Stimulated activated CD8-positive, alpha-beta memory T cell treated with anti-CD3 and anti-CD28 coated beads, Interleukin-15, amount 100 ng/mL, for 4 hours (primary cell): ENCODE results near the gene CERK.
A peak's percentile ranks its signal among the peaks of the same experiment; 100 is the strongest.

ENCODE experiments used
- DNase-seq, 2 donors: peaks; one replicate each; pipeline ENCODE4 v3.0.0-alpha.2; 2020; ENCODE audit warnings: low read depth in 2 of 2

Gene CERK

GRCh38 chr22:46663436-46664100 lies 74.5 kb downstream of the CERK start:
- no peak for DNase-seq

- no peak for DNase-seq
These were observed 75.1 kb downstream of the CERK start for GRCh38 chr22:46663001-46663400.

GRCh38 chr22:46662226-46662625 lies 75.8 kb downstream of the CERK start:
- DNase-seq = no peak

DNA sequence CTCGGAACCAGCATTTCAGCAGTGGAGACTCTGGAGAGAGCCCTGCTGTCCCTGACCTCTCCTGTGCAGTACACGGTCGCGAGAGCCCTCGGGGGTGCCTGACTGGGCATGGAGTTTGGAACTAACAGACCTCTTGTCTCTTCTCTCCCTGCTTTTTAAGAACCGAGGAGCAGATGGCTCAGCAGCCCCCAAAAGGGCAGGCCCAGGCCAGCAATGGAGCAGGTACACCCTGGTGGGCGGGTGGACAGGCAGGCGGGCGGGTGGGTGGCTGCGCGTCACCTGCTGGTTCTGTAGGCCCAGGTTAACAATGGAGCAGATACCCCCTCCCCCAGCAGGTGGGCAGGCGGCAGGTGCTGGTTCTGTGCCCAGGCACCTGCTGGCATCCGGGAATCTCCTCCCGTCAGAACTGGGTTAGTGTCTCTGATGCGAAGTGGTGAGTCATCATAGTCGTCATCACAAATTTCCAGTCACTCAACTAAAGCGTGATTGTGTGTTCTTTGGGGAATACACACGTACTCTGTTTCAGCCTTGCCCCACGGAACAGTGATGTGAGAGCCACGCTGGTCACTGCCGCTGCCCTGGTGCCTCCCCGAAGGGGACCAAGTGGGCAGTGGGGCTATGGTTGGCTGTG lies 76.7 kb downstream of the CERK start:
- DNase-seq = peak; percentile 14 to 19

- DNase-seq = no peak
These were observed 77.3 kb downstream of the CERK start for GRCh38 chr22:46660604-46661201.

- no peak for DNase-seq
These were observed 78.3 kb downstream of the CERK start for GRCh38 chr22:46659791-46660186.

DNA sequence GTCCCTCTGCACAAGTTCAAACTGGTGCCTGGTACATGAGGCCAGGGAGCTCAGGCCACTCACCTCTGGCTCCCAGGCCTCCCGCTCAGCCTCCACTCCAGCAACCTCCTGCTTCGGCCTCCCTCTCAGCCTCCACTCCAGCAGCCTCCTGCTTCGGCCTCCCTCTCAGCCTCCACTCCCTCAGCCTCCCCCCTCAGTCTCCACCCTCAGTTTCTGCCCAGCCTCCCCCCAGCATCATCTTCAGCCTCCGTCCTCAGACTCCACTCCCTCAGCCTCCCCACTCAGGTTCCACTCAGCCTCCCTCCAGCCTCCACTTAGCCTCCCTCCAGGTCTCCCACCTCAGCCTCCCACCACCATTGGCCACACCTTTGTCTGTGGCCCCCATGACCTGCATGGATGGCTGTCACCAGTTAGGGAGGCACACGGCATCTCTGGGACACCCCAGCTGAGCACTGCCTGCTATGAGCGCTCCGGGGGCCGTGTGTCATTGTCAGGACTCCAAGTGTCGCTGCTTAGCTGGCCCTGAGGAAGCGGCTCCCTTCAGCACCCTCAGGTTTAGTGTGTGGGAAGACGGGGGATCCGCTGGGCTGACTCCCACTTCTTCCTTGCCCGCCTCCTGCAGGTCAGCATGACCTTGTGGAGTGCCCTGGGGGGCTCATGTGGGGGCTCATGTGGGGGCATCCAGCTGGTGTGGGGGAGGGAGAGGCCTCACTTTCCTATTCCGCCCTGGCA lies 78.8 kb downstream of the CERK start:
- no peak for DNase-seq

DNA sequence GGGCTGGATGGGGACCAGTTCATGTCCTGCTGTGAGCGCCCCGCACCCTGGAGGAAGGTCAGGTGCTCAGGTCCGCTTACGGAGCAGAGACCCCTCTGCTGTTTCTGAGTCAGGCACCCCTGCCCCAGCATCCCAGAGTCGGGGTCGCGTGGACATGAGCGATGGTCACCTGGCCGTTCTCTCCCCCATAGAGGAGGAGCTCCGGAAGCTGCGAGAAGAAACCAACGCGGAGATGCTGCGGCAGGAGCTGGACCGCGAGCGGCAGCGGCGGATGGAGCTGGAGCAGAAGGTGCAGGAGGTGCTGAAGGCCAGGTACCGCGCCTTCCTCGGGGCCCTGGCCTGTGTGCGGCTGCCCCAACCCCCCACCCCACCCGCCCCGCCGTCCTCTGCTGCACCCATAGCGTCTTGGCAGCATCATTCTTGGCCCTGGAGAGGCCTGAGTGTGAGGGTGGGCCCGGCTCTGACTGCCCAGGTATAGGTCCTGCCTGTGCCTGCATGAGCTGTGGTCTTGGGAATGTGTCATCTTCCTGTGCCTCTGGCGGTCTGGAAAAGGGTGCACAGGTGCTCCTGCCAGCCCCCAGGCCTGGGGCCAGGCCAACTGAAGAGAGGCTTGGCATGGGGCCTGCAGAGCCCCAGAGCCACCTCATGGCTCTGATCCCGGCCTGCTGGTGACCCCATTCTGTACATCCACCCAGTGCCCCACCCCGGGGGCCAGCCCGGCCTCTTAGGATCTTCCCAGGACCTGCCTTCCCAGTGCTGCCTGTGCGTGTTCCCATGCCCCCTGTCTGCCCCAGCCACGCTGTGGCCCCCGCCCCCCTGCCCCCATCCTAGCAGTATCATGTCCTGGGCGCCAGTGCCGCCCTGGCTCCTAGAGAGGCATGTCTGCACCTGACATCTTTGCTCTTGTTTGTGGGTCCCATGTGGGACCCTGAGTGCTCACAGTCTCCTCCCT lies 79.8 kb downstream of the CERK start:
- DNase-seq = no peak

DNA sequence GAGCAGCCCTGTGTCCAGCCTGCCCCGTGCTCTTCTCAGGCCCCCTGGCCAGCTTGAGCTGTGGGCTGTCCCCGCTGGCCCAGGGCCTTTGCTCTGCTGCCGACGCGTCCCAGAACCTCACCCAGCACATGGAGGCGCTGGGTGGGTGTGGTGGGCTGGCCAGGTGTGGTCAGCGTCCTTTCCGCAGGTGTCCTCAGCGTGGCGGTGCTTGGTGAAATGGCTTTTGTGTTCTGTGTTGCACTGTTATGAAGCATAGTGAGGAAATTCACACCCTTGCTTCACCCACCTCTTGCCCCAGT lies 80.4 kb downstream of the CERK start:
- DNase-seq = no peak

- no peak for DNase-seq
These were observed 81.0 kb downstream of the CERK start for GRCh38 chr22:46656856-46657654.

- no peak for DNase-seq
These were observed 82.0 kb downstream of the CERK start for GRCh38 chr22:46655861-46656608.

- DNase-seq = no peak
These were observed 83.0 kb downstream of the CERK start for GRCh38 chr22:46654927-46655595.

- DNase-seq = no peak
These were observed 83.6 kb downstream of the CERK start for GRCh38 chr22:46654426-46654825.

DNA sequence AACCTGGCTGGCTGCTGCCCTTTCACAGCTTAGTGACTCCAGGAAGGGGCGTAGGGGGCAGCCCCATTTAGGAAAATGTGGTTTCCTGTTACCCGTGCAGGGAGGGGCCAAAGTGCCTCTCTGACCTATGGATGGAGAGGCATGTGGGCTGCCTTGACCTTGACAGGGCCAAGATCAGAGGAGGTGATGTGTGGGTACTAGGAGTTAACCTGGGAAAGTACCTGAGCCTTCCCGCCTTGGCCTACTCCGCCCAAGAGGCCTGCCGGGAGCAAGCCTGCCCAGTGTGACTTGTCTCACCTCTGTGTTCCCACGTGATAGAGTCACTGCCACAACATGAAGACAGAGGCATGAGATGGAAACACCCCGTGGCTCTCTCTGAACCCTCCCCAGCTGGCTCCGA lies 84.5 kb downstream of the CERK start:
- DNase-seq = no peak

GRCh38 chr22:46652847-46653331 lies 85.2 kb downstream of the CERK start:
- no peak for DNase-seq

GRCh38 chr22:46652081-46652846 lies 85.8 kb downstream of the CERK start:
- DNase-seq = no peak

GRCh38 chr22:46651316-46651715 lies 86.7 kb downstream of the CERK start:
- no peak for DNase-seq

GRCh38 chr22:46650078-46650810 lies 87.8 kb downstream of the CERK start:
- DNase-seq = no peak
